Esophagus muscularis mucosa (tissue), 4 donors: ENCODE results near the gene EPHB2.

ENCODE experiments used
- EP300 ChIP-seq: sonication (generic); formaldehyde crosslinking; IDR thresholded peaks from one replicate; pipeline ENCODE4 v1.6.1; 2017; ENCODE audit warnings: antibody characterized with exemption
- POLR2A ChIP-seq: fragments of 450-650 bp; IDR thresholded peaks from one replicate; pipeline ENCODE4 v1.6.1; 2017; ENCODE audit warnings: antibody characterized with exemption, moderate library complexity, mild to moderate bottlenecking, low read depth
- TF ChIP-seq, protein P1 (sequence below), 3 experiments: fragments of 200-600 bp in 2 of 3; fragments of 450-650 bp in 1 of 3; sonication (generic) in 2 of 3; IDR thresholded peaks; one replicate each; pipeline ENCODE4 v1.5.1; 2017 to 2019; ENCODE audit warnings: antibody characterized with exemption in 3 of 3, mild to moderate bottlenecking in 2 of 3, moderate library complexity in 1 of 3

GRCh38 chr1:22830041-22830566 is 119.5 kb downstream of the EPHB2 start:
- TF ChIP-seq, protein P1, sequence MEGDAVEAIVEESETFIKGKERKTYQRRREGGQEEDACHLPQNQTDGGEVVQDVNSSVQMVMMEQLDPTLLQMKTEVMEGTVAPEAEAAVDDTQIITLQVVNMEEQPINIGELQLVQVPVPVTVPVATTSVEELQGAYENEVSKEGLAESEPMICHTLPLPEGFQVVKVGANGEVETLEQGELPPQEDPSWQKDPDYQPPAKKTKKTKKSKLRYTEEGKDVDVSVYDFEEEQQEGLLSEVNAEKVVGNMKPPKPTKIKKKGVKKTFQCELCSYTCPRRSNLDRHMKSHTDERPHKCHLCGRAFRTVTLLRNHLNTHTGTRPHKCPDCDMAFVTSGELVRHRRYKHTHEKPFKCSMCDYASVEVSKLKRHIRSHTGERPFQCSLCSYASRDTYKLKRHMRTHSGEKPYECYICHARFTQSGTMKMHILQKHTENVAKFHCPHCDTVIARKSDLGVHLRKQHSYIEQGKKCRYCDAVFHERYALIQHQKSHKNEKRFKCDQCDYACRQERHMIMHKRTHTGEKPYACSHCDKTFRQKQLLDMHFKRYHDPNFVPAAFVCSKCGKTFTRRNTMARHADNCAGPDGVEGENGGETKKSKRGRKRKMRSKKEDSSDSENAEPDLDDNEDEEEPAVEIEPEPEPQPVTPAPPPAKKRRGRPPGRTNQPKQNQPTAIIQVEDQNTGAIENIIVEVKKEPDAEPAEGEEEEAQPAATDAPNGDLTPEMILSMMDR (IDR thresholded peaks at IDR 0.05) = no peak
- TF ChIP-seq EP300 = no peak
- TF ChIP-seq POLR2A = no peak
